Measurements from ENCODE around the gene NCF2. TPM values are rescaled to one million over a fixed set of nuclear protein-coding genes. Genes with fewer than 3 reads are reported as not detected.

The NCF2 gene
- total RNA-seq, 1 donor from 2014 or later: 2.8 TPM

DNA sequence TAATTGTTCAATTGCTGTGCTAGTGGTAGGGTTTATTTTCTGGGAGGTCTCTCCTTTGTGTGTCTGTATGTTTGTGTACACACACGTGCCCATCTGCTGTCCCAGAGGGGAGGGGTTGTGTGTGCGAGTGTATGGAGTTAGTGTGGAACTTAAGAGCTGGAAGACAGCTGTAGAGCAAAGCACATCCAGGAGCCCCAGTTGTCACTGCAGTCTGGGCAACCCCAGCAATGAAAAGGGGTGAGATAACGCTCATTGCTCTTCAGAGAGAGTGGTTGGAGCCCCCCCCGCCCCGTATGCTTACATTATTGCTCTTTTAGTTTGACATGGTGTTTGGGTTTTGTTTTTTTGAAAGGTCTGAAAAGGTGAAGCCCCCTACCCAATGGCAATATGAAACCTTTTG lies 36.9 kb downstream of the NCF2 start:
- no peak for DNase-seq (ENCODE audit: low spot score)
- no peak for ATAC-seq

DNA sequence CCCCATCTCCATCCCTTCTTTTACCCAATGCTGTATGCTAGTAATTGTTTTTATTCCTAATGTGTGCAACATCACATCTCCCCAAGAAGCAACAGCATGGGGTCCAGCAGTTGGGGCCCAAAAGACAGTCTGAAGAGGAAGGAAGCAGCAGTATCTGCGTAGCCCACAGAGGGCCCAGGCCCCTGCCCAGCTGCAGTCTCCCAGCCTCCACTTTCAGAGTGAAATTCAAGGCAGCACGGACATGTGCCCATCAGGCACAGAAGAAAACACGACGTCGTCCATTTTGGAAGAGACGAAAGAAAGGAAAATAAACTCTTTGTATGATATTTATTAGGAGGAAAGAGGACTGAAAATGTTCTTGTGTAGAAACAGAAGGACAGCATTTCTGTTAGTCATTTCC lies 37.4 kb downstream of the NCF2 start:
- ATAC-seq (no peak), DNase-seq (ENCODE audit: low spot score) (no peak)

DNA sequence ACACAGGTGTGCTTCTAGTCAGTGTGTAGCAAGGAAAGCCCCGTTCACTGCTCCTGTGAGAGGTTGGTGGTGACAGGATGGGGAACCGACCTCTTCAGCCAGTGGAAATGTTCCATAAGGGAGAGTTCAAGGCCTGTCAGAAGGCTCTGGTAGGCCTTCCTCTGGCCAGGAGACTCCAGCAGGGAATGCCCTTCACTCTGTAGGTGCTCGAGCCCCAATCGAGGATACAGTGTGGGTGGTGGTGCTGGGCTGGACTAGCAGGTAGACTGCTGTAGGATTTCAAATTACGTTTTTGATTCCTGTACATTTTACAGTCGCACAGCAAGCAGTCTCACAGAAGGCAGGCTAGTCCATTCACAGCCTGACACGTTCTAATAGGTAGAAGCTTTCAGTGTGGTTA lies 37.8 kb downstream of the NCF2 start:
- no peak for DNase-seq (ENCODE audit: low spot score)
- ATAC-seq: no peak

DNA sequence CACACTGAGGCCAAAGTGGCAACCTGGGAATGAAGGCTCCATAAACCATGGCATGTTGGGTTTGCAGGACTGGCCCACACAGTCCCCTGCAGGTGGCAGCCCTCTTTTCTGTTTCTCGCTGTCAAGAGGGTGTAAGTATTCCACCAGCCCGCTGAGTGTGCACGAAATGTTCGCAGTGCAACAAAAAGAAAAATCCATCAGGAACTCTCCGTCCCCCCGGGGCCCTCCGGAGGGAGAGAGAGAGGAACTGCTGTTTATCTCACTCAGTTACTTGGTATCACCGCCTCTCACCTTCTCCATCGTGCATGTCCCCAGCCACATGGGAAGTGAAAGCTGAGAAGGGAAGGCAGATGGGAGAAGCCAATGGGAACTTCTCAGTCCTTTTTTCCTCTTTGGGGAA lies 38.3 kb downstream of the NCF2 start:
- ATAC-seq (no peak), DNase-seq (ENCODE audit: low spot score) (no peak)

DNA sequence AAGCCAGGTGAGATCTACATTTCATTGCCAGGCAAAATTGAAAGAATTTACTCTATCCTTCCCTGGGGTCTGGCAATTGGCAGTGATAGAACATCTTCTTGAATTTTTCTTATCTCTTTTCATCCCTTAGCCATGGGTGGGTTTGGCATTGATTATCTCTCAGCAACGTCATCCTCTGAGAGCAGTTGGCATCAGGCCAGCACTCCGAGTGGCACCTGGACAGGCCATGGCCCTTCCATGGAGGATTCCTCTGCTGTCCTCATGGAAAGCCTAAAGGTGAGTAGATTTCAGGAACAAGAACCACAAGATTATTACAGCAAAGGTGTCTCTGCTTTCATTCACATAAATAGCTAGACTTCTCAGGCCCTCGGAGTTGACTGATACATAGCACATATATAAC lies 39.3 kb downstream of the NCF2 start:
- DNase-seq (ENCODE audit: low spot score): no peak
- no peak for ATAC-seq

DNA sequence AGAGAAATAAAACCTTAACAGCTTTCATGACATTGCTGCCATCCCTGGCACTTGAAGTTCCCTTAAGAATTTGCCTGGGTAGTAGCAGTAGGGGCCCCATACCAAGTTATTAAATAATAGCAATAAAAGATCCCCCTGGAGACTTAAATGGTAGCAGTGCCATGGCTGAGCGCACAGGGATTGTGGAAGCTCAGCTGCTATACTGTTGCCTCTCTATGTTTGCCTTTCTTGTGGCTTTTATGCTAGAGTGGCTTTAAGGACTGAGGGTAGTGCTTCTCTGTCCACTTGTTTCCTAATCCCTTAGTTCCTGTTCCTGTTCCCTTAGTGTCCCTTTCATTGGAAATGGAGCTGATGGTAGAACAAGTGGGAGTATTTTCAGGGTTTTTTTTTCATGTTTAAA lies 42.1 kb downstream of the NCF2 start:
- ATAC-seq: no peak
- DNase-seq (ENCODE audit: low spot score): no peak

DNA sequence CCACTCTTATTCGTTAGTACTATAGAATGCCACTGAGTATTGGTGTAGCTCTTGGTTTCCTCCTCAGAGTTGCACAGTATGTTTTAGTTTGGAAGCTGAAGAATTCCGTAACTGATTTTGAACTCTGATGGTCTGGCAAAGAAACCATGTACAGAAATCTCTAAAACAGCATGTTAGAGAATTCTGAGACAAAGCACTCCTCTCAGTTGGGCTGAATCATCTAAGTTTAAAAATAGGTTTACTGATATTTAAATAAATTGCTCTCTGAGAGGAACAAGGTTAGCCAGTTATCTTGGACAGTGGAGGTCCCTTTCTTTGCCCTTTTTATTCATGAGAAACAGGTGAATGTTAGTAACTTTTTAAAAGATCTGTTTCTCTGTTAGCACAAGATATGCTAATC lies 43.8 kb downstream of the NCF2 start:
- no peak for ATAC-seq

DNA sequence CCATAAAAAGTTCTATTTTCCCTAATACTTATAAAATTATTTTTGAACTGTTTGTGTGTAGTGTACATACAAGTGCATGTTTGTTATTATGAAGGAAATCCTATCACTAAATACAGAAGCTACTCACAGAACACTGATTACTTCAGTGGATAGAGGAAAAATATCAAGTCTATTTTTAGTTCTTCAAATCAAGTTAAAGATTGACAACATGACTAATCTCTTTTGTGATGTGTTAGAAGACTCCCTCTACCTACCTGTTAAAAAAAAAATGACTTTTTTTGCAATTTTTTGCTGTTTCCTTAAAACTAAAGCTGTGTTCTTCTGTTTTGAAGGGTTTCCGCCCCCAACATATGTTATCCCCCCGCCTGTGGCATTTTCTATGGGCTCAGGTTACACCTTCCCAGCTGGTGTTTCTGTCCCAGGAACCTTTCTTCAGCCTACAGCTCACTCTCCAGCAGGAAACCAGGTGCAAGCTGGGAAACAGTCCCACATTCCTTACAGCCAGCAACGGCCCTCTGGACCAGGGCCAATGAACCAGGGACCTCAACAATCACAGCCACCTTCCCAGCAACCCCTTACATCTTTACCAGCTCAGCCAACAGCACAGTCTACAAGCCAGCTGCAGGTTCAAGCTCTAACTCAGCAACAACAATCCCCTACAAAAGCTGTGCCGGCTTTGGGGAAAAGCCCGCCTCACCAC lies 45.5 kb downstream of the NCF2 start:
- no peak for DNase-seq (ENCODE audit: low spot score)
- peak; percentile 19 for ATAC-seq

More for the DNA sequence above, 43.8 kb downstream of the NCF2 start:
- no peak for DNase-seq (ENCODE audit: low spot score)

DNA sequence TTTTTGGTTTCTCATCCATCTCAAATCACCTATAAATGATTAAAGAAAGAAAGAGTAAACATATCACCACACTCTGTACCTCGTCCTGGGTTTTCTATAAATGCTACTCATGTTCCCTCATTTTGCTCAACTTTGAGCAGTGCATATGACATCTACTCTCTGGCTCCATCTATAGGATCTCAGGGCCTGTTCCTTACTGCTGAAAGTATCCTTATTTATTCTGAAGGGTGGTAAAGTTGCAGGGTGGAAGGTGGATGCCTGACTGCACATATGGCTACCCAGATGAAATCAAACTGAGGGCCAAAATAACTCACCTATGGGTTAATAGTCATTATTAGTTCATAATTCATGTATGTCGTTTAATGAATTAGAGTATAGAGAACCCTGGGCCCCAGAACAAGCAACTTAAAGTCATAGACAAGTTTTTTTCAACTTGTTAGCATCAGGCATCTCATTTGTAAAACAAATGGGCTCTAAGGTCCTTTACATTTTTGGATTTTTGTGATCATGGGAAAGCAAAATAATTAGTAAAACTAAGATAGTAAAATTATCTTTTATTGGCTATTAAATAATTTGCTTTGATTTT lies 46.5 kb downstream of the NCF2 start:
- ATAC-seq (peak; percentile 91), DNase-seq (ENCODE audit: low spot score) (no peak)

DNA sequence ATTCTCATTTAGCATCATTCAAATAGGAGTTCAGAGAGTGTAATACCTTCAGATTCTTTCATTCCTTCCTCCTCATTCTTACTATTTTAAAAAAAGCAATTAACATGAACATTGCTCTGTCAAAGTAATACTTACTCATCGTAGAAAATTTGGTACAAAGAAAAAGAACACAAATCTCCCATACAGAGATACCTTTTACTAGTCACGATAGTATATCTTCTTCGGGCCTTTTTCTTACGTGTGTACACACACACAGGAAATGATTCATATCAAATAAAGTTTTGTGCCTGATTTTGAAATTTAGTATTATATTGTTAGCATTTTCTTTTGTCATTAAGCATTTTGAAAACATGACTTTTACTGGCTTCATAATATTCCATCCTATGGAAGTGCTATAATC lies 52.9 kb downstream of the NCF2 start:
- DNase-seq (ENCODE audit: low spot score): no peak
- ATAC-seq: no peak

DNA sequence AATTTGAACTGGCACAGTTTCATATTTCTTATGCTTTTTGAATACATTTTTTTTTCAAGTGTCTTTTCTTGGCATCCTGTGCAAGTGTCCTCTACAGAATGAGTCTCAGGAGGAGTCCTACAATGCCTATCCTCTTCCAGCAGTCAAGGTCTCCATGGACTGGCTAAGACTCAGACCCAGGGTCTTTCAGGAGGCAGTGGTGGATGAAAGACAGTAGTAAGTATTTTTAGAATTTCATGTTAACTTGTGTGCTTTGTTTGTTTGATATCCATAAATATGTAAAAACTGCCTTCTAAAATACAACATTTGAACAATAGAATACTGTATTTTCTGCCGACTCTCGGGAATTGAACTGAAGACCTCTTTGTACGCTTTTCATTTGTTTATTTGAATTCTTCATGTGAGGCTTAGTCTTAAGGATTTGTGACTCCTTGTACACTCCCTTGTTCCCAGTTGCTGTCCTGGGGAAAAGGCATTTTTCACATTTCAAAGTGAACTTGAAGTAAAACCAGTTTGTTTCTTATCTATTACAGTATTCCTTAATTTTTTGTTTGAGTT lies 56.6 kb downstream of the NCF2 start:
- ATAC-seq (no peak), DNase-seq (ENCODE audit: low spot score) (no peak)

DNA sequence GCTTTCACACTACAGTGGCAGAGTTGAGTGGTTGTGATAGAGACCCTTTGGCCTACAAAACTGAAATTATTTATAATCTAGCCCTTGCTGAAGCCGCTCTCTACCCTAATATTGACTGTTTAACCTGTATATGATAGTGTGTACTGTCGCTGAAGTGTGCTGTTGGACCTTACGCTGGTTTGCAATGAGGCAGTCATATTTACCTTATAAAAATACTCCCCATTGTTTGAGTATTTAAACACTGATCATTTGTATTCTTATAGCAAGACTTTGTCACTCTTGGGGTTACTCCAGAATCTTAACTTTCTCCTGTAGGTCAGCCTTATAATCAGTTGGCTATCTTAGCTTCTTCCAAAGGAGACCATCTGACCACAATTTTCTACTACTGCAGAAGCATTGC lies 61.7 kb downstream of the NCF2 start:
- DNase-seq (ENCODE audit: low spot score) (no peak), ATAC-seq (no peak)

DNA sequence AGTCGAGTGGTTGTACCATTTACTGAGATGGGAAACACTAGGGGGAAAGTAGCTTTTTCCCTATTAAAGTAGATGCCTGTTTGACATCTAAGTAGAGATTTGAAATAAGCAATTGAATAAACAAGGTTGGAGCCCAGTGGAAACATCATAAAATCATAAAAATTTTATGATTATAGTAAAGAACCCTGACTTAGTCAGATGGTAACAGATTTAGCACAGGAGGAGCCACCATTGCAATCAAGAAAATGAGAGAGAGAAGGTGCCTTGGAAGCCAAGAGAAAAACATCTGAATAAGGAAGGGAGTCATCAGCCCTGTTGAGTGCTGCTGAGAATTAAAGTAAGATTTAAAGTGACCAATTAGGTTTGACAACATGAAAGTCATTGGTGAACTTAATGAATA lies 68.2 kb downstream of the NCF2 start:
- no peak for ATAC-seq
- no peak for DNase-seq (ENCODE audit: low spot score)

DNA sequence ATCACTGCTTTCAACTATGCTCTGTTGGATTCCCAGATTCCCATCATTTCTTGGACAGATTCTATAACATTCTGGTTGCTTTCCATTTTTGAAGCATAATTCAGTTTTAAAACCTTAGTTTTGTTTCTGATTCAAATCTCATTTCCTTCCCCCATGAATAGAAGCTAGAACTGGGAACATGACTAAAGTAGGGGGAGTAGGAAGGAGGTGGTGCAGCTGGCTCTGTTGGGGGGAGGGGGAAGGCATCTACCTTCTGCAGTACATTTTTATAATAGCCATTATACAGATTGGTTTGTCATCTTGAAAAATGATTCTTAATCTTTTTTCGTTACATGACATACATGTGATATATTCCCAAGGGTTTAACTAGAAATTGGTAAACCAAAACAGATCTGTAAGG lies 69.9 kb downstream of the NCF2 start:
- DNase-seq (ENCODE audit: low spot score): no peak
- ATAC-seq: no peak

DNA sequence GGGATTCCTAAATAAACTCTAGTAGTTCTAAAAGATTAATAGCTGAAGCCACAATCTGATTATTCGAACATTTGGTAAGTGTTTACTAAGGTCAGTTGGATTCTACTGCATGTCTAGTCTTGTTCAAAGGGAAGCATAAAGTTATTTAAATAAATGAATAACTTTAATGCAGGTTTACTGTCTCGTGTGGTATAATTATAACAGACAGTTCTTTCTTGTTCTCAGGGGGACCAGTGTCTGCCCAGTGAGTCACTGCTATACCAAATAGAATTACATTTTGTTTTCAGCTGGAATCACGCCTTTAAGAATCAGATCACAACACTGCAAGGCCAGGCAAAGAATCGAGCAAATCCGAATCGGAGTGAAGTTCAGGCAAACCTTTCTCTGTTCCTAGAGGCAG lies 72.9 kb downstream of the NCF2 start:
- no peak for DNase-seq (ENCODE audit: low spot score)

DNA sequence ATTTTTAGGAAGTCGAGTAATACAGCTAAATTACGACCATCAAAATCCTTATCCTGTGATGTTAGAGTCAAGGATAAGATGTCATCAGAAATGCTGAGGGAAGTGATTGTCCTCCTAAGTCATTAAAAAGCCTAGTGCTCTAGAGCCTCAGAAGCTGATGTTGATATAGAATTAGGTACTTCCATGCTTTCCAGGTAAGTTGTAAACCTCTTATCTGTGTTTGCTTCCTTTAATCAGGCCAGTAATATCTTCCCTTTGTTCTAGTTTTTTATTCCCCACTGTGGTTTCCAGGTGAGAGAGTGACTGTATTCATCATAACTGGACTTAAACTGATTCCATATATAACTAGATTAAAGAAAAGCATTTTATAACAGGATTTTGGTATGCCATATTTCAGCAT lies 73.5 kb downstream of the NCF2 start:
- no peak for ATAC-seq
- DNase-seq (ENCODE audit: low spot score): no peak

More for the DNA sequence above, 72.9 kb downstream of the NCF2 start:
- ATAC-seq: no peak

DNA sequence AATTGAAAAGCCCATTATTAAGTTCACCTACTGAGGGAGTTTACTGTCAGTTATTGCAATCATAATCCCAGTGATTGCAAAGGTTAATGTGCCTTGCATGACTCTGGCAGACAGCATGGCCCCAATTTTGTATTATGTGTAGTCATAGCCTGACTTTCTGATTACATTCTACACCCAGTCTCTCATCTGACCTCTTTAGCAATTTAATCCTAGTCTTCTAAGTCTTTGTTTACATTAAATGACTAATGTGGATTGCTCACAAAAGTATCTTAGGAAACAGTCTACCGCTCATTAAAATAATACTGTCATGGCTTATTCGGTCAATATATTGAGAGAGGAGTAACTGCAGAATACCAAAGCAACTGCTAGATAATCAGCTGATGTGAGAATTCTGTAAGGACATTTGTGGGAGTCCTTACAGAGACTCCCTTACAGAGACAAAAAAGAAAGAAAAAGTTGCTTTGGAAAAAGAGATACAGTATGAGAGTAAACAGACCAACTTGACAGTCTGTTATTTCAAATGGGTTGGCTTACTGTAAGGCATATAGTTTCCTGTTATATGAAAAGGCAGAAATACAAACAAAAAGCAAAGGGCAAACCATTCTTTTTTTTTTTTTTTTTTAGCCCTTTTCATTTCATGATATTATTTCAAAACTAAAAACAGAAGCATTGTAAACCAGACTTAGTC lies 75.1 kb downstream of the NCF2 start:
- ATAC-seq: peak; percentile 50
- no peak for DNase-seq (ENCODE audit: low spot score)

DNA sequence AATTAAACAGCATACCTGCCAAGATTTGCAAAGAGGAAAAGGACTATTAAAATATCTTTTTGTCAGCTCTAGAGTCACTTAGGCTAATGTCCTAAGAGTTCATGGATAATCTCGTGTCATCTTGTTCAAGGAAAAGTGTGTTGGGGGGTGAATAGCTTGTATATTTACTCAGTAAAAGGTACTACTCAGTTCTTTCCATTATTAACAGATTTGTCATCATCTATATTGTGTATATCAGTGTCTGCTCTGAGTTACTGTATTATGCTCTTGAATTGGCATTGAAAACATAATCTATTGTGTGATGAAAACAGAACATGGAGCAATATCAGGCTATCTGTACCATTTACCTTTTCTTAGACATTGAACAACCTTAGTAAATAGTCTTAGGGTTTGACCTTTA lies 76.0 kb downstream of the NCF2 start:
- no peak for DNase-seq (ENCODE audit: low spot score)

DNA sequence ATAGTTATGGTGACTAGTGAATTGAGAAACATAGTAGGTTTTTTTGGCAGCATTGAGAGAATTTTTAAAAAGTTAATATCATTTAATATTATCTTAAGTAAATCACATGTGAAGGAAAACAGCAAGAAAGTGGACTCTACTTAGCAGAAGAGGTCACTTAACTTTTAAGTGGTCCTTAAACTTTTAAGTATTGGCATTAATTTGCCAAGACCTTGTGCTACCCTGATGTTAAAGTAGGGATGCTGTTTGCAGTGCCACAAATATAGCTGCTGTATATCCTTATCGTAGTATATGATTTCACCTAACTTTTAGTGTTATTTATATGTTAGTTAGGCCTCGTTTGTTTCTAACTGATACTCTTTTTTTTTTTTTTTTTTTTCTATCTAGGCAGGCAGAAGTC lies 77.8 kb downstream of the NCF2 start:
- ATAC-seq: no peak
- DNase-seq (ENCODE audit: low spot score): no peak

More for the DNA sequence above, 76.0 kb downstream of the NCF2 start:
- ATAC-seq: no peak

DNA sequence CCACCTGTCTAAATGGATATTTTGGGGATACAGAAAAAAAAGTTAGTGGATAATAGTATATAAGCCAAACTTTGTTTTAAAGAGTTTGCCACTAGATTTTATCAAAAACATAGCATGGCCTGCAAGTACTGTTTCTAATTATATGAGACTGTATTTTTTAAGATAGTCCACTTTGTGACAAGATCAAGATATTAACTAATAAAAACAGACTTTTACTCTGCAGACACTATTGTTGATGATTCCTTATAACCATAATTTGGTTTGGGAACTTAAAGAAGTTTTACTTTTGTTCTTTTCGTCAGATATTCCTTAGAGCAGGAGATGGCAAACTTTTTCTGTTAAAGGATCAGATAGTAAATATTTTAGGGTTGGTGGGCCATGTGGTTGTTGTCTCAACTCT lies 81.6 kb downstream of the NCF2 start:
- DNase-seq (ENCODE audit: low spot score) (no peak), ATAC-seq (no peak)

DNA sequence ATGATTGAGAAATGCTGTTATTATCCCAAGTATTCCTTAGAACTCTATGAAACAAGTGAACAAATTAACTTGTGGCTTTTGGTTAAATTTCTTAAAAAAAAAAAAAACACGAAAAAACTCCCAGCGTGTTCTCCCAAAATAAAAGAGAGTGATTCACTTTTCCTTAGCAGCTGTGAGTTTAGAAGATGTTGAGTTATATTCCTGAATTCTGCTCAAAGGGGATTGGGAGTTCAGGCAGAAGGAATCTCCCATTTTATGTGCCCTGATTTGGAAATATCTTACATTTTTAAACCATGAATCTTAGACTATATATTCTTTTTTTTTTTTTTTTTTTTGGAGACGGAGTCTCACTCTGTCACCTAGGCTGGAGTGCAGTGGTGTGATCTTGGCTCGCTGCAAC lies 83.7 kb downstream of the NCF2 start:
- no peak for ATAC-seq
- no peak for DNase-seq (ENCODE audit: low spot score)

All from left lobe of liver (tissue), 2 donors.